Osteoblast (primary cell): ENCODE measurements around the gene PALLD. TPM values are rescaled to one million over a fixed set of nuclear protein-coding genes. Genes with fewer than 3 reads are reported as not detected.

Experiments used
- DNase-seq: peaks from one replicate; pipeline ENCODE4 v3.0.0; 2011; ENCODE audit warnings: low spot score, mixed read lengths; ENCODE audit not compliant: insufficient read length; ENCODE audit errors: missing footprints
- H2AFZ ChIP-seq: 2 replicates; pipeline ENCODE4 v1.6.0; 2011; ENCODE audit warnings: mild to moderate bottlenecking, low read length
- H3K27ac ChIP-seq: 2 replicates; pipeline ENCODE4 v1.5.1; 2011; ENCODE audit warnings: mild to moderate bottlenecking, low read depth, low read length, moderate library complexity
- H3K27me3 ChIP-seq: 2 replicates; pipeline ENCODE4 v1.6.0; 2012; ENCODE audit warnings: mild to moderate bottlenecking, control low read depth, inconsistent platforms, low read length, moderate library complexity; ENCODE audit not compliant: insufficient read depth
- H3K36me3 ChIP-seq: 2 replicates; pipeline ENCODE4 v1.5.1; 2011; ENCODE audit warnings: mild to moderate bottlenecking, low read length, control low read depth, moderate library complexity; ENCODE audit not compliant: insufficient read depth
- H3K4me1 ChIP-seq: 2 replicates; pipeline ENCODE4 v1.5.1; 2011; ENCODE audit warnings: mild to moderate bottlenecking, low read length, control low read depth, moderate library complexity; ENCODE audit not compliant: insufficient read depth
- H3K4me2 ChIP-seq: 2 replicates; pipeline ENCODE4 v1.6.0; 2011; ENCODE audit warnings: mild to moderate bottlenecking, low read length; ENCODE audit not compliant: insufficient read depth
- H3K4me3 ChIP-seq: fragments of 200-600 bp; sonication (generic); 3 replicates; pipeline ENCODE4 v1.5.1; 2012; ENCODE audit warnings: mild to moderate bottlenecking, low read length, inconsistent platforms; ENCODE audit not compliant: insufficient read depth
- H3K79me2 ChIP-seq: 2 replicates; pipeline ENCODE4 v1.6.0; 2012; ENCODE audit warnings: mild to moderate bottlenecking, low read length, control low read depth, inconsistent platforms; ENCODE audit not compliant: insufficient read depth
- H3K9me3 ChIP-seq: 2 replicates; pipeline ENCODE4 v1.5.1; 2011; ENCODE audit warnings: low read depth, low read length, control low read depth
- H4K20me1 ChIP-seq: 2 replicates; pipeline ENCODE4 v1.6.0; 2012; ENCODE audit warnings: mild to moderate bottlenecking, low read length, control low read depth; ENCODE audit not compliant: insufficient read depth
- total RNA-seq: library from RNA; depleted of rRNA; stranded (reverse); fragments of >200 nt; gene quantifications from 2 replicates; pipeline ENCODE4 v1.2.3, GENCODE V29; 2012
- TF ChIP-seq, protein P1 (sequence below): IDR thresholded peaks from 2 replicates; pipeline ENCODE4 v1.5.1; 2011; ENCODE audit warnings: mild to moderate bottlenecking, low read depth, low read length, moderate library complexity; ENCODE audit errors: extremely low read depth

Gene PALLD
- total RNA-seq, 1 donor: 244 TPM

DNA sequence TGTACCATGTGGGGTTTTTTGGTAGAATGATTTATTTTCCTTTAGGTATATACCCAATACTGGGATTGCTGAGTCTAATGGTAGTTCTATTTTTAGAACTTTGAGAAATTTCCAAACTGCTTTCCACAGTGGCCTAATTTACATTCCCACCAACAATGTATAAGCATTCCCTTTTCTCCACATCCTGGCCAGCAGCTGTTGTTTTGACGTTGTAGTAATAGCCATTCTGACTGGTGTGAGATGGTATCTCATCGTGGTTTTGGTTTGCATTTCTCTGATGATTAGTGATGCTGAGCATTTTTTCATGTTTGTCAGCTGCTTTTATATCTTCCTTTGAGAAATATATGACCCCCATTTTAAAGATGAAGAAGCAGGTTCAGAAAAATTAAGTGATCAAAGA, 359.5 kb downstream of the PALLD start:
- Histone ChIP-seq H3K79me2 (peaks cover 94% of the 10 kb centered on the region), H3K27ac (peak overlapping the region; percentile 98), H3K4me1 (peaks cover 54% of the 10 kb centered on the region)

DNA sequence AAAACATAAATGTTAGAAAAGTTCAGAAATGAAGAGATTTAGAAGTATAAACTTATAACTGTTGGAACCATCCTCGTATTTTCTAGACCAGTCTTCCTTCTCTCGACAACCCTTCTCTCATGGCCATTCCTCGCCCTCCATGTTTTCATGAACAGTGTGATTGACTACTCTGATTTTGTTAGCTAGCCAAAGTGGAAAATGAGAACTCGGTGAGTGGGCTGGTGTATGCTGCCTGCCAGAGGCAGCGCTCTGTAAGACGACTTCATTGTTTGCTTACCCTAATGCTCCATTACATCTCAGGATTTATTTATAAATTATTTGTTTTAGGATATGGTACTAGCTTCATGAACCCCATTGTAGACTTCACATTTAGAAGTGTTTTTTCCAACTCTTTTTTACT, 360.2 kb downstream of the PALLD start:
- Histone ChIP-seq H4K20me1 (peaks cover 30% of the 10 kb centered on the region), H3K4me3 (no peak overlapping the region), H3K4me2 (peak overlapping the region; percentile 21), H3K4me1 (peaks cover 54% of the 10 kb centered on the region), H3K27me3 (no peaks in the 10 kb centered on the region), H3K36me3 (peaks cover 56% of the 10 kb centered on the region), H3K27ac (peak overlapping the region; percentile 98), H2AFZ (no peak overlapping the region), H3K9me3 (no peaks in the 10 kb centered on the region), H3K79me2 (peaks cover 94% of the 10 kb centered on the region)
- TF ChIP-seq, protein P1, sequence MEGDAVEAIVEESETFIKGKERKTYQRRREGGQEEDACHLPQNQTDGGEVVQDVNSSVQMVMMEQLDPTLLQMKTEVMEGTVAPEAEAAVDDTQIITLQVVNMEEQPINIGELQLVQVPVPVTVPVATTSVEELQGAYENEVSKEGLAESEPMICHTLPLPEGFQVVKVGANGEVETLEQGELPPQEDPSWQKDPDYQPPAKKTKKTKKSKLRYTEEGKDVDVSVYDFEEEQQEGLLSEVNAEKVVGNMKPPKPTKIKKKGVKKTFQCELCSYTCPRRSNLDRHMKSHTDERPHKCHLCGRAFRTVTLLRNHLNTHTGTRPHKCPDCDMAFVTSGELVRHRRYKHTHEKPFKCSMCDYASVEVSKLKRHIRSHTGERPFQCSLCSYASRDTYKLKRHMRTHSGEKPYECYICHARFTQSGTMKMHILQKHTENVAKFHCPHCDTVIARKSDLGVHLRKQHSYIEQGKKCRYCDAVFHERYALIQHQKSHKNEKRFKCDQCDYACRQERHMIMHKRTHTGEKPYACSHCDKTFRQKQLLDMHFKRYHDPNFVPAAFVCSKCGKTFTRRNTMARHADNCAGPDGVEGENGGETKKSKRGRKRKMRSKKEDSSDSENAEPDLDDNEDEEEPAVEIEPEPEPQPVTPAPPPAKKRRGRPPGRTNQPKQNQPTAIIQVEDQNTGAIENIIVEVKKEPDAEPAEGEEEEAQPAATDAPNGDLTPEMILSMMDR: peak; percentile 9
- DNase-seq: no peak

More for the DNA sequence above, 359.5 kb downstream of the PALLD start:
- Histone ChIP-seq H3K9me3 (no peaks in the 10 kb centered on the region), H2AFZ (no peak overlapping the region), H3K36me3 (peaks cover 62% of the 10 kb centered on the region), H3K4me3 (no peak overlapping the region), H3K4me2 (peak overlapping the region; percentile 8), H3K27me3 (no peaks in the 10 kb centered on the region), H4K20me1 (peaks cover 30% of the 10 kb centered on the region)
- no peak for DNase-seq
- TF ChIP-seq, protein P1: no peak

DNA sequence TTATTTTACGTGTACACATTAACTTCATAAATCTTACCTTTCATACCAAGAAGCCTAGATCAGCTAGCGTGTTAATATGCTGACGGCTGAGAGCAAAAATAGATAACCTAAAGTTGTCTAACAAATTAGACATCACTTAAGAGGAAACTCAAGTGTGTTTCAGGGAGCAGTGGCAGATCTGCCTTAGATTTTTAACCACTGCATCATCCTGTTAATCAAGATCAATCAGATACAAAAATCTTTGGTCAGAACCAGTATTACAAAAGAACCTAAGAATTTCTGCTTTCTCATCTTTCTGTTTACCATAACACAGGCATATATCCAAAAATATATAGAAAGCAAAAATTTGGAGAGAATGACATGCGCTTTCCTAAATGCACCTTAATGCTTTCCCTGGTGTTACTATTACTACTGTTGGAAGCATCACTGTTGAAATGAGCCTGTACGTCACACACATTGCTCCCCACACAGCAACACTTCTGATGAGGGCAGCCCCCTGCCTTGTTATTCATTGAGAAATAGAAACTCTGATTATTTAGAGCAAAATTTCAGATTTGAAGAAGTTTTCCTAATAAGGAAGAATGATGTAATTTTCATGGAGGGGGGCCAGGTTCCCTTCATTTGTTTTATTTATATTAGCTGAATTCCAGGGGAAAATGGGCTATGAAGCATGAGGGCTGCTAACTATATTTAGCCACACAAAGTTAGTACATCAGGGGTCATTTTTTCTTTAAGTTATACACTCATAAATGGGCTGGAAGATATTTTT, 360.9 kb downstream of the PALLD start:
- DNase-seq: no peak
- H2AFZ ChIP-seq: no peak overlapping the region
- peaks cover 54% of the 10 kb centered on the region for H3K4me1 ChIP-seq
- no peaks in the 10 kb centered on the region for H3K27me3 ChIP-seq
- peaks cover 94% of the 10 kb centered on the region for H3K79me2 ChIP-seq
- peaks cover 30% of the 10 kb centered on the region for H4K20me1 ChIP-seq
- no peak overlapping the region for H3K4me3 ChIP-seq
- peak overlapping the region; percentile 98 for H3K27ac ChIP-seq
- no peaks in the 10 kb centered on the region for H3K9me3 ChIP-seq
- TF ChIP-seq, protein P1: no peak
- H3K4me2 ChIP-seq: peak overlapping the region; percentile 21
- H3K36me3 ChIP-seq: peaks cover 58% of the 10 kb centered on the region

DNA sequence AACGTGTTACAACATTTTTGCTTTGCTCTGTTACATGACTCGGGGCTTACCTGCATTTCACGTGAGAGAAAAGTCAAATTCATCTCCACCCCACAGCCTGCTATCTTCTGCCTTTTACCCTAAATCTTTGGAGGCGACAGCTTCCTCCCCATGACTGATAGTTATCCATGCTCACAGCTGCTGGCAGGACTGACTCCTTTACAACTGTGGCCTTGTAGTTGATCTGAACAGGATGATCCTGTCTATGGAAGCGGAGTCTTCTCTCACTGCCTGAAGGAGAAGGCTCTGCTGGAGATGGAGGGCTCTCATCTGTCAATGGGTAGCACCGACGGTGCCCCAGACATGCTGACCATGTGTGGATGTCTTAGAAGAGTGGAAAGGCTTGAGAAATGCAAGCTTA, 362.2 kb downstream of the PALLD start:
- Histone ChIP-seq H4K20me1 (peaks cover 28% of the 10 kb centered on the region), H3K4me2 (no peak overlapping the region), H3K27me3 (no peaks in the 10 kb centered on the region), H3K27ac (peak overlapping the region; percentile 98), H3K4me3 (no peak overlapping the region), H3K36me3 (peaks cover 55% of the 10 kb centered on the region), H3K9me3 (no peaks in the 10 kb centered on the region), H3K79me2 (peaks cover 93% of the 10 kb centered on the region), H2AFZ (no peak overlapping the region), H3K4me1 (peaks cover 60% of the 10 kb centered on the region)
- no peak for DNase-seq
- TF ChIP-seq, protein P1: no peak
